PC-3 (cell line): ENCODE measurements around the gene MRO. TPM values are rescaled to one million over a fixed set of nuclear protein-coding genes. Genes with fewer than 3 reads are reported as not detected.

Source experiments
- ATAC-seq: fragments of 200-7000 bp; cut with Tn5 transposase; 2 replicates; pipeline ENCODE4 v1.9.1; 2020; ENCODE audit warnings: mild to moderate bottlenecking, moderate library complexity
- BruUV-seq: library from RNA; stranded (reverse); fragments of 400-500 nt; replicated peaks from 2 replicates; lab custom pipeline; 2021; lab: Mats Ljungman, UMichigan
- CTCF ChIA-PET: fragments of 300-600 bp; sonication (Branson Sonifier 250); formaldehyde crosslinking; loops from one replicate; lab custom pipeline; 2022; ENCODE audit warnings: antibody characterized with exemption; lab: Charles Lee
- POLR2A ChIA-PET: fragments of 300-600 bp; sonication (Branson Sonifier 250); formaldehyde crosslinking; loops from one replicate; lab custom pipeline; 2022; ENCODE audit warnings: antibody characterized with exemption; ENCODE audit not compliant: unreplicated experiment; lab: Charles Lee
- DNase-seq: peaks from one replicate; pipeline ENCODE4 v3.0.0-alpha.2; 2015
- H2AFZ ChIP-seq: fragments of 300-600 bp; sonication (generic); 2 replicates; pipeline ENCODE4 v1.6.0; 2016; ENCODE audit warnings: antibody characterized with exemption, low read length
- H3F3A ChIP-seq: fragments of 300-600 bp; sonication (generic); one replicate; pipeline ENCODE4 v1.6.0; 2017; ENCODE audit warnings: antibody characterized with exemption, low read length, control low read depth, mild to moderate bottlenecking; ENCODE audit not compliant: unreplicated experiment
- H3K27ac ChIP-seq: fragments of 300-600 bp; sonication (generic); 2 replicates; pipeline ENCODE4 v1.5.1; 2016; ENCODE audit warnings: mild to moderate bottlenecking, low read length
- H3K27me3 ChIP-seq: fragments of 300-600 bp; sonication (generic); 2 replicates; pipeline ENCODE4 v1.6.1; 2016; ENCODE audit warnings: low read length, mixed read lengths
- H3K36me3 ChIP-seq: fragments of 300-600 bp; sonication (generic); 2 replicates; pipeline ENCODE4 v1.6.1; 2016; ENCODE audit warnings: low read depth, mixed run types, low read length, mixed read lengths
- H3K4me1 ChIP-seq: fragments of 300-600 bp; sonication (generic); 2 replicates; pipeline ENCODE4 v1.5.1; 2016; ENCODE audit warnings: low read length; ENCODE audit not compliant: insufficient read depth
- H3K4me2 ChIP-seq: fragments of 300-600 bp; sonication (generic); 2 replicates; pipeline ENCODE4 v1.6.0; 2016; ENCODE audit warnings: low read length
- H3K4me3 ChIP-seq: fragments of 300-600 bp; sonication (generic); 2 replicates; pipeline ENCODE4 v1.5.1; 2016; ENCODE audit warnings: mild to moderate bottlenecking, low read length, mixed read lengths
- H3K79me2 ChIP-seq: fragments of 300-600 bp; sonication (generic); 2 replicates; pipeline ENCODE4 v1.6.1; 2017; ENCODE audit warnings: low read length, mixed read lengths
- H3K9ac ChIP-seq: fragments of 300-600 bp; sonication (generic); 2 replicates; pipeline ENCODE4 v1.6.0; 2016; ENCODE audit warnings: mild to moderate bottlenecking, low read length
- H3K9me2 ChIP-seq: fragments of 300-600 bp; sonication (generic); replicated peaks from 2 replicates; pipeline ENCODE4 v1.6.1; 2016; ENCODE audit warnings: mixed run types, low read length, mixed read lengths
- H3K9me3 ChIP-seq: fragments of 300-600 bp; sonication (generic); 2 replicates; pipeline ENCODE4 v1.6.1; 2016; ENCODE audit warnings: low read length, mixed read lengths
- H4K20me1 ChIP-seq: fragments of 300-600 bp; sonication (generic); 2 replicates; pipeline ENCODE4 v1.6.1; 2016; ENCODE audit warnings: low read length, mixed read lengths
- EZH2 ChIP-seq: fragments of 300-600 bp; sonication (generic); IDR thresholded peaks from one replicate; pipeline ENCODE4 v1.6.1; 2017; ENCODE audit warnings: antibody characterized with exemption, mild to moderate bottlenecking, low read length; ENCODE audit not compliant: unreplicated experiment
- EZH2phosphoT487 ChIP-seq: fragments of 300-600 bp; sonication (generic); IDR thresholded peaks from 2 replicates; pipeline ENCODE4 v1.6.1; 2018; ENCODE audit warnings: mild to moderate bottlenecking, antibody characterized with exemption, low read length, borderline replicate concordance
- intact Hi-C: fragments of 100-400 bp; cut with micrococcal nuclease; formaldehyde crosslinking; loops from 2 replicates; pipeline ENCODE4 v1.9.0; 2023
- total RNA-seq: library from RNA; depleted of rRNA; stranded (reverse); fragments of >200 nt; gene quantifications from 2 replicates; pipeline ENCODE4 v1.2.3, GENCODE V29; 2014
- TF ChIP-seq, protein P1 (sequence below): fragments of 300-600 bp; sonication (generic); conservative IDR thresholded peaks from 2 replicates; pipeline ENCODE4 v1.5.1; 2017; ENCODE audit warnings: antibody characterized with exemption, low read depth, mild to moderate bottlenecking, low read length

MRO gene
- total RNA-seq, 1 experiment from 2014 or later: 0.55 TPM

DNA sequence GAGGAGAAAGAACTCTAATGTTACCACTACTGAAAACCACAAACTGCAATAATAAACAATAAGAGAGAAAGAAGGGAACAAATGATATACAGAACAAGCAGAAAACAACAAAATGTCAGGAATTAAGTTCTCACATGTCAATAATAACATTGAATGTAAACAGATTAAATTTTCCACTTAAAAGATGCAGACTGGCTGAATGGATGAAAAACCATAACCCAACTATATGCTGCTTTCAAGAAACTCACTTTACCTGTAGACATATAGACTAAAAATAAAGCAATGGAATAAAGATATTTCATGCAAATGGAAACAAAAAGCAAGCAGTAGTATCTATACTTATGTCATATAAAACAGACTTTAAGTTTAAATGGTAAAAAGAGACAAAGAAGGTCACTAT lies 50.4 kb downstream of the MRO start:
- Histone ChIP-seq H2AFZ (no peak overlapping the region), H3K9ac (no peak overlapping the region), H3K9me3 (no peaks in the 10 kb centered on the region), H3K27me3 (no peaks in the 10 kb centered on the region), H4K20me1 (no peaks in the 10 kb centered on the region), H3K9me2 (no peaks in the 10 kb centered on the region), H3K36me3 (no peaks in the 10 kb centered on the region), H3K27ac (no peak overlapping the region), H3K4me1 (no peaks in the 10 kb centered on the region), H3K79me2 (no peaks in the 10 kb centered on the region), H3K4me2 (no peak overlapping the region), H3K4me3 (no peak overlapping the region), H3F3A (no peaks in the 10 kb centered on the region)
- DNase-seq (no peak), ATAC-seq (no peak)
- intact Hi-C loops: no loop called here
- CTCF ChIA-PET: no interaction called here
- POLR2A ChIA-PET: no interaction called here
- BruUV-seq: no TSS peak
- TF ChIP-seq EZH2: no peak
- no peak for TF ChIP-seq EZH2phosphoT487
- TF ChIP-seq, protein P1, sequence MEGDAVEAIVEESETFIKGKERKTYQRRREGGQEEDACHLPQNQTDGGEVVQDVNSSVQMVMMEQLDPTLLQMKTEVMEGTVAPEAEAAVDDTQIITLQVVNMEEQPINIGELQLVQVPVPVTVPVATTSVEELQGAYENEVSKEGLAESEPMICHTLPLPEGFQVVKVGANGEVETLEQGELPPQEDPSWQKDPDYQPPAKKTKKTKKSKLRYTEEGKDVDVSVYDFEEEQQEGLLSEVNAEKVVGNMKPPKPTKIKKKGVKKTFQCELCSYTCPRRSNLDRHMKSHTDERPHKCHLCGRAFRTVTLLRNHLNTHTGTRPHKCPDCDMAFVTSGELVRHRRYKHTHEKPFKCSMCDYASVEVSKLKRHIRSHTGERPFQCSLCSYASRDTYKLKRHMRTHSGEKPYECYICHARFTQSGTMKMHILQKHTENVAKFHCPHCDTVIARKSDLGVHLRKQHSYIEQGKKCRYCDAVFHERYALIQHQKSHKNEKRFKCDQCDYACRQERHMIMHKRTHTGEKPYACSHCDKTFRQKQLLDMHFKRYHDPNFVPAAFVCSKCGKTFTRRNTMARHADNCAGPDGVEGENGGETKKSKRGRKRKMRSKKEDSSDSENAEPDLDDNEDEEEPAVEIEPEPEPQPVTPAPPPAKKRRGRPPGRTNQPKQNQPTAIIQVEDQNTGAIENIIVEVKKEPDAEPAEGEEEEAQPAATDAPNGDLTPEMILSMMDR: no peak

DNA sequence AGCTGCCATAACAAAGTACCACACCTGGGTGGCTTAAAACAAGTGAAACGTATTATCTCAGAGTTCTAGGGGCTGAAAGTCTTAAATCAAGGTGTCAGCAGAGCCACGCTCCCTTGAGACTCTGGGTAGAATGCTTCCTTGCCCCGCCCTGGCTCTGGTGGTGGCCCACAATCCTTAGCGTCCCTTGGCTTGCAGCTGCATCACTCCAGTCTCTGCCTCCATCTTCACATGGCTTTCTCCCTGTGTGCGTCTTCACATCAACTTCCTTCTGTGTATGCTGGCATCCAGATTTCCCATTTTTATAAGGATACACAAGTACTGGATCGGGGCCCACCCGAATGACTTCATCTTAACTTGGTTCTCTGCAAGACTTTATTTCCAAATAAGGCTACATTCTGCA lies 62.5 kb downstream of the MRO start:
- H3K9me3 ChIP-seq: no peaks in the 10 kb centered on the region
- H3K27me3 ChIP-seq: 0 out of 2 replicates have a peak, but pooled peaks cover 3% of the 10 kb centered on the region
- H3K79me2 ChIP-seq: no peaks in the 10 kb centered on the region
- no peak for DNase-seq
- ChIA-PET CTCF (no interaction called here), POLR2A (no interaction called here)
- intact Hi-C loops: no loop called here
- no peaks in the 10 kb centered on the region for H3K36me3 ChIP-seq
- no peak overlapping the region for H3K27ac ChIP-seq
- H2AFZ ChIP-seq: no peak overlapping the region
- no peaks in the 10 kb centered on the region for H3K4me1 ChIP-seq
- no peak overlapping the region for H3K9ac ChIP-seq
- TF ChIP-seq, protein P1: no peak
- TF ChIP-seq EZH2phosphoT487 (no peak), EZH2 (no peak)
- H3K9me2 ChIP-seq: no peaks in the 10 kb centered on the region
- no TSS peak for BruUV-seq
- H4K20me1 ChIP-seq: no peaks in the 10 kb centered on the region
- H3K4me2 ChIP-seq: no peak overlapping the region
- H3F3A ChIP-seq: no peaks in the 10 kb centered on the region
- no peak for ATAC-seq
- no peak overlapping the region for H3K4me3 ChIP-seq

DNA sequence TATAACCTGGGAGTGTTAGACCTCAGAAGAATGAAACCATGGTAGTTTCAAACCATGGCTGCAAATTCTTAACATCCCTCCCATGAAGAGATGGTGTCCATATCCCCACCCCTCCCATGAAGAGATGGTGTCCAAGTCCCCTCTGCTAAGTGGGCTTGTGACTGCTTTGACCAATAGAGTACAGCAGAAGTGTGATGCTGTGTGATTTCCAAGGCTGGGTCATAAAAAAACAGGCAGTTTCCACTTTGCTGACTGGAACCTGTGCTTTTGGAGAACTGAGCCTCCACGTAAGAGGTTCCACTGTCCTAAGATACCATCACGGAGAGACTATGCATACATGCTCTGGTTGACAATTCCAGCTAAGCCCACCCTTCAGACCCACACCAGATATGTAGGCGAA lies 65.5 kb downstream of the MRO start:
- ATAC-seq (no peak), DNase-seq (no peak)
- Histone ChIP-seq H3K27me3 (0 out of 2 replicates have a peak, but pooled peaks cover 14% of the 10 kb centered on the region), H3K36me3 (no peaks in the 10 kb centered on the region), H4K20me1 (no peaks in the 10 kb centered on the region), H3K27ac (no peak overlapping the region), H3K9me3 (no peaks in the 10 kb centered on the region), H3F3A (no peaks in the 10 kb centered on the region), H3K9ac (no peak overlapping the region), H3K4me1 (no peaks in the 10 kb centered on the region), H3K4me2 (no peak overlapping the region), H2AFZ (no peak overlapping the region), H3K9me2 (no peaks in the 10 kb centered on the region), H3K4me3 (no peak overlapping the region), H3K79me2 (no peaks in the 10 kb centered on the region)
- BruUV-seq: no TSS peak
- intact Hi-C loops: no loop called here
- ChIA-PET CTCF (no interaction called here), POLR2A (no interaction called here)
- TF ChIP-seq, protein P1: no peak
- TF ChIP-seq EZH2 (no peak), EZH2phosphoT487 (no peak)
